Left ventricle myocardium inferior (tissue), 1 donor: ENCODE measurements around the gene PAK4. TPM values are rescaled to one million over a fixed set of nuclear protein-coding genes. Genes with fewer than 3 reads are reported as not detected.

Experiments used
- DNase-seq: peaks from one replicate; pipeline ENCODE4 v3.0.0-alpha.2; 2020
- H3K27ac ChIP-seq: fragments of 200-600 bp; replicated peaks from 2 replicates; pipeline ENCODE4 v1.8.0; 2021
- H3K27me3 ChIP-seq: fragments of 200-600 bp; 2 replicates; pipeline ENCODE4 v1.8.0; 2021; ENCODE audit warnings: low read depth
- H3K36me3 ChIP-seq: fragments of 200-600 bp; 2 replicates; pipeline ENCODE4 v1.8.0; 2021
- H3K4me1 ChIP-seq: fragments of 200-600 bp; 2 replicates; pipeline ENCODE4 v1.8.0; 2021
- H3K4me3 ChIP-seq: fragments of 200-600 bp; 2 replicates; pipeline ENCODE4 v1.8.0; 2021; ENCODE audit warnings: mild to moderate bottlenecking, moderate library complexity
- H3K9me3 ChIP-seq: fragments of 200-600 bp; replicated peaks from 2 replicates; pipeline ENCODE4 v1.8.0; 2021
- intact Hi-C: fragments of 100-400 bp; cut with micrococcal nuclease; formaldehyde crosslinking; loops from one replicate; pipeline ENCODE4 v1.11.0; 2022
- total RNA-seq: library from RNA; stranded (reverse); fragmentation: NEBNext Ultra II Directional; extraction: Animal tissue kit (Norgen Biotek cat#: 25700); gene quantifications from one replicate; pipeline ENCODE4 v1.2.1, GENCODE V29; 2021
- TF ChIP-seq, protein P1 (sequence below): fragments of 200-600 bp; IDR thresholded peaks from 2 replicates; pipeline ENCODE4 v1.8.0; 2021; ENCODE audit warnings: antibody characterized with exemption, mild to moderate bottlenecking, borderline replicate concordance
- donor health status: DM: no; HTN: yes; CAD: no; lungs with severe emphysema.

The PAK4 gene
- total RNA-seq, 1 donor from 2014 or later, result 17.0 TPM

DNA sequence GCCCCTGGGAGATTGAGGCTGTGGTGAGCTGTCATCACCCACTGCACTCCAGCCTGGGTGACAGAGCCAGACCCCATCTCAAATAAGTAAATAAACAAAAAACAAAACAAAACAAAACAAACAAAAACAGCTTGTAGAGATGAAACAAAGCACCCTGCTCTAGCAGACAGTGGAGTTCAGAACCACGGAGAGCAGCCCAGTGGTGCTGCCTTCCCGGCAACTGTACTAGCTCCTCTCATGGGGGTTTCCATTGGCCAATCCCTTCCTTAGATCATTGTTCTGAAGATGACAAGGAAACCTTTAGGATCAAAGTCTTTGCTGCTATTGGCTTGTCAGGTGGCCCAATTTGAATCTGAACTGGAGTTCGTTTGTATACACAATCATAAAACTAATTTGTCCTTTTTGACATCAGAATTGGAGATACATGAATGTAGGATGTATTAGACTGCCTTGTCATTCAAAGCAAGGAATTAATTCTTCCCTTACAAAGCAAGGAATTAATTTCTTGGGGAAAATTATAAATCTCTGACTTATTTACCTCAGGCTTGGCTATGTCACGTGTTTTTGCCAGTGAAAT, 98.2 kb downstream of the PAK4 start:
- TF ChIP-seq, protein P1, sequence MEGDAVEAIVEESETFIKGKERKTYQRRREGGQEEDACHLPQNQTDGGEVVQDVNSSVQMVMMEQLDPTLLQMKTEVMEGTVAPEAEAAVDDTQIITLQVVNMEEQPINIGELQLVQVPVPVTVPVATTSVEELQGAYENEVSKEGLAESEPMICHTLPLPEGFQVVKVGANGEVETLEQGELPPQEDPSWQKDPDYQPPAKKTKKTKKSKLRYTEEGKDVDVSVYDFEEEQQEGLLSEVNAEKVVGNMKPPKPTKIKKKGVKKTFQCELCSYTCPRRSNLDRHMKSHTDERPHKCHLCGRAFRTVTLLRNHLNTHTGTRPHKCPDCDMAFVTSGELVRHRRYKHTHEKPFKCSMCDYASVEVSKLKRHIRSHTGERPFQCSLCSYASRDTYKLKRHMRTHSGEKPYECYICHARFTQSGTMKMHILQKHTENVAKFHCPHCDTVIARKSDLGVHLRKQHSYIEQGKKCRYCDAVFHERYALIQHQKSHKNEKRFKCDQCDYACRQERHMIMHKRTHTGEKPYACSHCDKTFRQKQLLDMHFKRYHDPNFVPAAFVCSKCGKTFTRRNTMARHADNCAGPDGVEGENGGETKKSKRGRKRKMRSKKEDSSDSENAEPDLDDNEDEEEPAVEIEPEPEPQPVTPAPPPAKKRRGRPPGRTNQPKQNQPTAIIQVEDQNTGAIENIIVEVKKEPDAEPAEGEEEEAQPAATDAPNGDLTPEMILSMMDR, result no peak

DNA sequence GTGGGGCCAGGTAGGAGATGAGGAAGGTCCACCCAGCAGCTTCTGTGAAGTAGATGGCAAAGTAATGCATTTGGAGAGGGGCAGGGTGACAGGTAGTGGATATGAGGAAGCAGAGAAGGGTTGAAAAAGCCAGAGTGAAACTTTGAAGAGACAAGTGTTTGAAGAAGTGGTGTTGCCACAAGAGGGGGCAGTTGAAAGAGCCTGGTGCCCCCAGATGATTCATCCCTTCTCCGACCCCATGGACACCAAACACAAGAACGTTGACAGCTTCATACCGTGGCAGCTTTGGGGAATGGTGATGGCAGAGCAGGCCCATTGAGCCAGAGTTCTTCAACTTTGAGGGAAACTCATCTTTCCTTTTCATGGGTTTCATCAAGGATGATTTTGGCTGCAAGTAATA, 99.3 kb downstream of the PAK4 start:
- peaks cover 83% of the 10 kb centered on the region for H3K27me3 ChIP-seq
- no peaks in the 10 kb centered on the region for H3K36me3 ChIP-seq
- no peak overlapping the region for H3K4me3 ChIP-seq
- H3K4me1 ChIP-seq, result no peaks in the 10 kb centered on the region
- intact Hi-C loops, result no loop called here
- DNase-seq, result no peak
- H3K27ac ChIP-seq, result no peak overlapping the region
- H3K9me3 ChIP-seq, result no peaks in the 10 kb centered on the region
- TF ChIP-seq, protein P1, result no peak

More for the DNA sequence above, 98.2 kb downstream of the PAK4 start:
- H3K27me3 ChIP-seq, result peaks cover 93% of the 10 kb centered on the region
- no peaks in the 10 kb centered on the region for H3K36me3 ChIP-seq
- intact Hi-C loops, result no loop called here
- H3K4me1 ChIP-seq, result no peaks in the 10 kb centered on the region
- H3K4me3 ChIP-seq, result no peak overlapping the region
- H3K27ac ChIP-seq, result no peak overlapping the region
- H3K9me3 ChIP-seq, result no peaks in the 10 kb centered on the region
- DNase-seq, result no peak

Other genes with a start within 250 kb of the PAK4 start
- 3.7 TPM for gene RINL, start 247.5 kb upstream of the PAK4 start, total RNA-seq
- 99.0 TPM for gene SIRT2, start 226.2 kb upstream of the PAK4 start, total RNA-seq
- gene NFKBIB, start 225.8 kb upstream of the PAK4 start, total RNA-seq, result 18.4 TPM
- not detected for gene CCER2, start 213.6 kb upstream of the PAK4 start, total RNA-seq
- 13.6 TPM for gene SARS2, start 195.0 kb upstream of the PAK4 start, total RNA-seq
- gene MRPS12, start 194.8 kb upstream of the PAK4 start, total RNA-seq, result 67.6 TPM
- gene FBXO17, start 150.0 kb upstream of the PAK4 start, total RNA-seq, result 3.0 TPM
- gene FBXO27, start 93.2 kb upstream of the PAK4 start, total RNA-seq, result 20.9 TPM
- not detected for gene ACP7, start 41.4 kb upstream of the PAK4 start, total RNA-seq
- not detected for gene NCCRP1, start 71.2 kb downstream of the PAK4 start, total RNA-seq
- gene SYCN, start 78.5 kb downstream of the PAK4 start, total RNA-seq, result not detected
- not detected for gene IFNL3, start 119.2 kb downstream of the PAK4 start, total RNA-seq
- not detected for gene IFNL4, start 123.1 kb downstream of the PAK4 start, total RNA-seq
- not detected for gene IFNL2, start 142.6 kb downstream of the PAK4 start, total RNA-seq
- gene IFNL1, start 170.6 kb downstream of the PAK4 start, total RNA-seq, result not detected
- gene LRFN1, start 195.1 kb downstream of the PAK4 start, total RNA-seq, result 0.08 TPM
- gene GMFG, start 210.3 kb downstream of the PAK4 start, total RNA-seq, result 15.6 TPM
- 47.9 TPM for gene SAMD4B, start 216.6 kb downstream of the PAK4 start, total RNA-seq